DOHH2 (cell line): ENCODE measurements around the gene ANKRD16.
A peak's percentile ranks its signal among the peaks of the same experiment; 100 is the strongest.
"Not testable (repeated sequence)": the region's sequence is repeated elsewhere in the genome, so short reads cannot be mapped to it uniquely, and the experiment has no call there.

Experiments
- H3F3A ChIP-seq: fragments of 200-600 bp; sonication (generic), shearing (Covaris generic); 2 replicates; pipeline ENCODE4 v1.6.0; 2016; ENCODE audit warnings: antibody characterized with exemption, mild to moderate bottlenecking; ENCODE audit not compliant: control insufficient read depth, insufficient read depth
- H3K27ac ChIP-seq: fragments of 200-600 bp; sonication (generic); 2 replicates; pipeline ENCODE4 v1.5.1; 2014; ENCODE audit warnings: low read depth, mild to moderate bottlenecking, low read length, moderate library complexity
- H3K27me3 ChIP-seq: fragments of 200-600 bp; sonication (generic); 2 replicates; pipeline ENCODE4 v1.6.1; 2014; ENCODE audit warnings: mild to moderate bottlenecking, low read length, mixed read lengths; ENCODE audit not compliant: control insufficient read depth
- H3K36me3 ChIP-seq: fragments of 200-600 bp; sonication (generic); 2 replicates; pipeline ENCODE4 v1.6.1; 2014; ENCODE audit warnings: mild to moderate bottlenecking, low read length, moderate library complexity, mixed read lengths; ENCODE audit not compliant: control insufficient read depth
- H3K4me1 ChIP-seq: fragments of 200-600 bp; sonication (generic); 2 replicates; pipeline ENCODE4 v1.6.1; 2014; ENCODE audit warnings: mild to moderate bottlenecking, low read length, mixed read lengths; ENCODE audit not compliant: control insufficient read depth
- H3K4me2 ChIP-seq: fragments of 200-600 bp; sonication (generic); 2 replicates; pipeline ENCODE4 v1.6.0; 2014; ENCODE audit warnings: mild to moderate bottlenecking, low read length, moderate library complexity
- H3K4me3 ChIP-seq: fragments of 200-600 bp; sonication (generic); 2 replicates; pipeline ENCODE4 v1.5.1; 2014; ENCODE audit warnings: mild to moderate bottlenecking, low read length, mixed read lengths
- H3K79me2 ChIP-seq: fragments of 200-600 bp; sonication (generic); 2 replicates; pipeline ENCODE4 v1.6.1; 2014; ENCODE audit warnings: mild to moderate bottlenecking, low read length, mixed read lengths; ENCODE audit not compliant: control insufficient read depth
- H3K9me2 ChIP-seq: fragments of 200-600 bp; sonication (generic); replicated peaks from 2 replicates; pipeline ENCODE4 v1.6.1; 2014; ENCODE audit warnings: mild to moderate bottlenecking, low read length, mixed read lengths; ENCODE audit not compliant: control insufficient read depth
- H3K9me3 ChIP-seq: fragments of 200-600 bp; sonication (generic); 2 replicates; pipeline ENCODE4 v1.6.1; 2014; ENCODE audit warnings: antibody characterized with exemption, low read length, mixed read lengths; ENCODE audit not compliant: control insufficient read depth, insufficient read depth
- H4K20me1 ChIP-seq: fragments of 200-600 bp; sonication (generic); 2 replicates; pipeline ENCODE4 v1.6.0; 2014; ENCODE audit warnings: low read depth, mild to moderate bottlenecking, antibody characterized with exemption, low read length, moderate library complexity; ENCODE audit not compliant: control insufficient read depth, insufficient read depth
- CTCF ChIP-seq: fragments of 200-600 bp; sonication (generic); IDR thresholded peaks from one replicate; pipeline ENCODE4 v1.5.1; 2014; ENCODE audit warnings: antibody characterized with exemption, mild to moderate bottlenecking, low read depth, low read length; ENCODE audit not compliant: poor library complexity, severe bottlenecking
- EZH2phosphoT487 ChIP-seq: fragments of 200-600 bp; sonication (generic); IDR thresholded peaks from 2 replicates; pipeline ENCODE4 v1.6.1; 2017; ENCODE audit warnings: borderline replicate concordance, mild to moderate bottlenecking, antibody characterized with exemption, low read length, moderate library complexity, mixed read lengths

Gene ANKRD16

GRCh38 chr10:5840314-5841307 lies 49.1 kb downstream of the ANKRD16 start:
- TF ChIP-seq EZH2phosphoT487 (no peak), CTCF (no peak)
- no peaks in the 10 kb centered on the region for H4K20me1 ChIP-seq
- peak overlapping the region; percentile 98 for H3K27ac ChIP-seq
- H3K4me2 ChIP-seq, result peak overlapping the region; percentile 88
- no peaks in the 10 kb centered on the region for H3K9me3 ChIP-seq
- no peaks in the 10 kb centered on the region for H3K36me3 ChIP-seq
- peak overlapping the region; percentile 72 for H3K4me3 ChIP-seq
- 0 out of 2 replicates have a peak, but pooled peaks cover 4% of the 10 kb centered on the region for H3K79me2 ChIP-seq
- H3K27me3 ChIP-seq, result no peaks in the 10 kb centered on the region
- H3F3A ChIP-seq, result peaks cover 45% of the 10 kb centered on the region
- H3K4me1 ChIP-seq, result peaks cover 73% of the 10 kb centered on the region
- H3K9me2 ChIP-seq, result no peaks in the 10 kb centered on the region

GRCh38 chr10:5836181-5836580 lies 53.5 kb downstream of the ANKRD16 start:
- not testable (repeated sequence) for H3K36me3 ChIP-seq, H3K9me3 ChIP-seq, H3K4me3 ChIP-seq, H3K27me3 ChIP-seq, H3K27ac ChIP-seq, H3K79me2 ChIP-seq, H3K4me2 ChIP-seq, H4K20me1 ChIP-seq, H3K9me2 ChIP-seq
- Histone ChIP-seq H3F3A (peaks cover 13% of the 10 kb centered on the region), H3K4me1 (peaks cover 30% of the 10 kb centered on the region)

GRCh38 chr10:5835446-5836095 lies 54.1 kb downstream of the ANKRD16 start:
- Histone ChIP-seq H3K4me3 (no peak overlapping the region), H3F3A (peaks cover 7% of the 10 kb centered on the region), H3K9me2 (no peaks in the 10 kb centered on the region), H3K36me3 (no peaks in the 10 kb centered on the region), H3K79me2 (no peaks in the 10 kb centered on the region), H4K20me1 (no peaks in the 10 kb centered on the region), H3K27ac (no peak overlapping the region), H3K9me3 (no peaks in the 10 kb centered on the region), H3K4me2 (no peak overlapping the region), H3K4me1 (peaks cover 27% of the 10 kb centered on the region), H3K27me3 (no peaks in the 10 kb centered on the region)
- TF ChIP-seq EZH2phosphoT487, result no peak
- TF ChIP-seq CTCF, result no peak

GRCh38 chr10:5833814-5834213 lies 55.9 kb downstream of the ANKRD16 start:
- TF ChIP-seq CTCF (no peak), EZH2phosphoT487 (no peak)
- no peaks in the 10 kb centered on the region for H3K9me3 ChIP-seq
- no peaks in the 10 kb centered on the region for H4K20me1 ChIP-seq
- no peaks in the 10 kb centered on the region for H3K27me3 ChIP-seq
- H3K4me3 ChIP-seq, result no peak overlapping the region
- no peaks in the 10 kb centered on the region for H3F3A ChIP-seq
- no peak overlapping the region for H3K4me2 ChIP-seq
- no peaks in the 10 kb centered on the region for H3K36me3 ChIP-seq
- no peak overlapping the region for H3K27ac ChIP-seq
- no peaks in the 10 kb centered on the region for H3K9me2 ChIP-seq
- H3K4me1 ChIP-seq, result peaks cover 11% of the 10 kb centered on the region
- no peaks in the 10 kb centered on the region for H3K79me2 ChIP-seq
